Activated T-cell treated with anti-CD3 and anti-CD28 coated beads, Interleukin-2, amount 50 U/mL, for 48 hours (primary cell): ENCODE results near the gene MIXL1.
"Not testable (repeated sequence)": the region's sequence is repeated elsewhere in the genome, so short reads cannot be mapped to it uniquely, and the experiment has no call there.

Experiments
- DNase-seq, 2 experiments: peaks; one replicate each; pipeline ENCODE4 v3.0.0-alpha.2; 2020

MIXL1 gene

DNA sequence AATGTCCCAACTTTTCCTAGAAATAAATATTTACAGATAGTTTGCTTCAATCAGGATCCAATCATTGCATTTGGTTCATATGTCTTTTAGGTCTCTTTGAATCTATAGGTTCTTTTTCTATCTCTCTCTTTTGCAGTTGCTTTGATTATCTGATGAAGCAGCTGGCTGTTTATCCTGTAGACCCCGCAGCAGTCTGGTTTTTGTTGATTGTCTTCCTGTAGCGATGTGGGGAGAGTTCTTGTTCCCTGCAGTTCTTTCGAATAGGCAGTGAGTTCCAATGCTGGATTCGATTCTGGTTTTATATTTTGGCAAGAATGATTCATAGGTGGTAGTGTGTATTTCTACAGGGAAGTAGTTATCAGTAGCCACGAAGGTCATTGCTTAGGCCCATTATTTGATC is 7.4 kb upstream of the MIXL1 start:
- DNase-seq = no peak

DNA sequence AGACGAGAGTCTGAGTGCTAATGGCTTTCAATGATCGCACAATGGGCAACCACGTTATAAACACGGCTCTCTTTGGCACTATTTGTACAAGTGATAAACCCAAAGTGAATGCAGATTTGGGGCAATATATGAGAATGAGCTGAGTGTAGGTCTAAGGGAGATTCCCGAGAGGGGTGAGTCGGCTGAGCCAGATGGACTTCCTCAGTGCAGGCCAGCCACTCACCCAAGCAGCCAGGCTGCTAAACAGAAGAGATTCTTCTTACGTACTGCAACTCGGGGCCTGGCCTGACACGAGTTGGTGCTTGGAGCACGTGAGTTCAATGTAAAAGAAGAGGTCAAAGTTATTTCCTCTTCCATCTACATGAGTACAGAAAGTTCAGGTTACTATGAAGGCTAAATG is 6.2 kb upstream of the MIXL1 start:
- no peak for DNase-seq

DNA sequence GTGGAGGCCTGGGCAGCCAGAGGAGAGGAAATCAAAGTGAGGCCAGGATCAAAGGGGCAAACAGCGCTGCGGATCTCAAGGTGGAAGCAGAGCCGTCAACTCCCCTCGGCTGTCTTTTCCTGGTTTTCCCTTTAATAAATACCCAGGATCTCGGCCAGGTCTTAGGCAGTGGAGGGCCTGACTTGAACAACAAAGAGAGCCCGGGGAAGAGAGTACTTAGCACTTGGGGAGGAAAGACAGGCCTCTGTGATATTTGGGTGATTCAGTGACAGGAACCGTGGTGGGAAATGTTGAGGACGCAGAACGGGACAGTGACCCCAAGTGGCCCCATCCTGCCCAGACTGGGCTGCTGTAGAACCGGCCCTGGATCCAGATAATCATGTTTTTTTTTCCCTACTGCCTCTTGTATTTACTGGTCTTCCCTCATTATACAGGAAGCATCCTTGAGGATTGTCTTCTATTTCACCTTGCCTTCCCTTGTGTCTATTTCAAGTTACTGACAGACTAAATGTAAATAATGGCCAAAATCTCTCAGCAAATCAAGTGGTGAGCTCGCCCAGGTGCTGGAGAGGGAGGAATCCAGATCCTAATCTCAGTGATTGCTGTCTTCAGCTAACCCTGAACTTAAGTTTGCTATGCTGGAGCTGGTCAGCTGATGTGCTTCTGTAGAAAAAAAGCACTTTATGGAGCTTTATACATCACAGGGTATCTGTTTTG is 2.8 kb upstream of the MIXL1 start:
- no peak for DNase-seq

DNA sequence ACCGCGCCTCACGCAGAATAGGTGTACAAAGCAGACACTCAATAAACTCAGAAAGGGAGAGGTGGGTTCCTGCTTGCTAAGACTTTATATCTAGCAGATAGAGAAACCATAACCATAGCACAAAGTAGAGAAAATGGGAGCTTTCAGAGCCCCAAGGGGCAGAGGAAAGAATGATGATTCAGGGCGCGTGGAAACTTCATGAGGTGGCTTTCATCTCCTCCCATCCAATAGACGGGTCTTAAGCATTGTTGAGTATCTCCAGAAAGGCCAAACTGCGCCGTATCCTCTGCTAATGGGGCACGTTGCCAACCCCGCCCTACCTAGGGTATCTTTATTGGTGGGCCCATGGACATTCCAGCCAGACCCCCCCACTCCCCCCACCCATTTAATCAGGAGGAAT is 778 bp upstream of the MIXL1 start:
- DNase-seq = peak in 1 of 2 experiments; percentile 23

DNA sequence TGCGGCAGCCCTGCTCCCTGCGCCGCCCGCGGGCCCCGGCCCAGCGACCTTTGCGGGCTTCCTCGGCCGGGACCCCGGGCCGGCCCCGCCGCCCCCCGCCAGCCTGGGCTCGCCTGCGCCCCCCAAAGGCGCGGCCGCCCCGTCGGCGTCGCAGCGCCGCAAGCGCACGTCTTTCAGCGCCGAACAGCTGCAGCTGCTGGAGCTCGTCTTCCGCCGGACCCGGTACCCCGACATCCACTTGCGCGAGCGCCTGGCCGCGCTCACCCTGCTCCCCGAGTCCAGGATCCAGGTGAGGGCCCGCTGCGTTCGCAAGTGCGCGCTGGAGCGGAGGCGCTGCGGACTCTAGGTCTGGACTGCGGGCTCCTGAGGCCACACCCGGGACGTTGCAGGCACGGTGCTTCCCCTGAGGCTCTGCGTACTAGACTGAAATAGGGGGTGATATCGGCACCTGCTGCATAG is 351 bp downstream of the MIXL1 start:
- DNase-seq = peak; percentile 41 to 49

DNA sequence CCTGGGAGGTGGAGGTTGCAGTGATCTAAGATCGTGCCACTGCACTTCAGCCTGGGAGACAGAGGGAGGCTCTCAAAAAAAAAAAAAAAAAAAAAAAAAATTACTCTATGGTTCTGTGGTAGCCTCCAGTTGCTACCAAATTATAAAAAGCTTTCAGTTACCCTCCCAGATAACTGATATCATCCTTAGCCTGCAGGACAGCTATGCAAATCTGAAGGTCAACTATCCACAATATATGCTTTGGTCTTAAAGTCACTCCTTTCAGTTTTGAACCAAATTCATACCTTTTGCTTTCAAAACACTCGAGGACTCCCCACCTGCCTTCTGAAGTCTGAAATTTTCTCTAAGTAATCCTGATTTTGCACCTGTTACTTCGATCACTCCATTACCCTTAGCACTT is 3.1 kb downstream of the MIXL1 start:
- no peak for DNase-seq

DNA sequence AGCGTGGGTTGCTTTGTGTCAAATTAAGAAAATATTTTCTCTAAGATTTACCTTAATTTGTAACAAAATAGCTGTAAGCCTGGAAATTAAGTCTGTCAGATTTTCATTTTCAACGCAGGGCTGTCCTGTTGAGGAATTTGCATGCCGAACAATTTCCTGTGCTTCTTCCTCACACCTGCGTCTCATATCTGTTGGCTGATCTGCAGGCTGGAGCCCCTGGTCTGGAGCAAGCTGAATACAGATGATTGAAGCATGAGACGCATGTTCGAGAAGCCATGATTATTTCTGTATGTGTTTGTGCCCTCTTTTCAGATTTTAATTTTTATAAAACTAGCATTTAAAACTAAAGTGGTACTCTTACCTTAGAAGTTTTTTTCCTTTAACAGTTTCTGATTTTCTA is 9.8 kb downstream of the MIXL1 start:
- DNase-seq = no peak

DNA sequence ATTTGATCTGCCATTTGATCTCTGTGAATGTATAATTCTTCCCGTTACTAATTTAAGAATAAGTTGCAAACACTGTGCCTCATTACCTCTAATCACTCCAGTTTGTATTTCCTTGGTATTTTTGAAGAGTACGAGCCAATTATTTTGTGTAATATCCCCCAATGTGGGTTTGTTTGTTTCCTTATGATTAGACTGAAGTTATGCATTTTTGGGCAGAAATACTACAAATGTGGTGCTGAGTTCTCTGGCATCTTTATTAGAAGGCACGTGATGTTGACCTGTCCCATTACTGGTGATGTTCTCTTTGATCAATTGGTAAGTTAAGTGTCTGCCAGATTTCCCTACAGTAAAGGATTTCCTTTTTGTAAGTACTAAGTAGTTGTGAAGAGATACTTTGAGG is 10.3 kb downstream of the MIXL1 start:
- no peak for DNase-seq

DNA sequence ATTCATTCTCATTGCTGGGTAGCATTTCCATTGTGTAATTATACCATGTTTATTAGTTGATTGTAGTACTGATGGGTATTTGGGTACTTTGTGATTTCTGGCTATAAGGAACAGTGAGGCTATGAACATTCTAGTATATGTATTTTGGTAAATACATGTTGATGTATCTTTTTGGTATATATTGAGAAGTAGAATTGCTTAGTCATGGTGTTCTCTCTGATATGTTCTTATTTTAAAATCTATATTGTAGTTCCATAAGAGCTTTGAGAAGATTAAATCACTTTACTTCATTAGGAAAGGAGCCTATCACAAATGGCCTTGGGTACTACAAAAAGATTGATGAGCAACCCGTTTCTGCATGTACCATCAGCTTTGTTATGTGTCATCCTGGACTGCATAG is 13.4 kb downstream of the MIXL1 start:
- no peak for DNase-seq

DNA sequence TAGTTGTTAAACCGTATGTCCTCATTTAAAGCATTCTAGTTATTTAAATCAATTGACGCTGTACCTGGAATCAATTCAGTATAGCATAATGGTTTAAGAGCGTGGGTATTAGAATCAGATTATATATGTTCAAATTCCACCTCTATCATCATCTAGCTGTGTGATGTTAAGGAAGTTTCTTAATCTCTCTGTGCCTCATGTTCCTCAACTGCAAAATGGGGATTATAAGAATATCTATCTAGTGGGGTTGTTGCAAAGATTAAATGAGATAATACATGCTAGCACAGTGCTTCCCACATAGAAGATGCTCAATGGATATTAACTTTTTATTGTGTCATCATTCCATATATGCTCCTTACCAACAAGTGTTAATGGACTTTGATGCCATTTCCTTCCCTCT is 16.0 kb downstream of the MIXL1 start:
- no peak for DNase-seq

DNA sequence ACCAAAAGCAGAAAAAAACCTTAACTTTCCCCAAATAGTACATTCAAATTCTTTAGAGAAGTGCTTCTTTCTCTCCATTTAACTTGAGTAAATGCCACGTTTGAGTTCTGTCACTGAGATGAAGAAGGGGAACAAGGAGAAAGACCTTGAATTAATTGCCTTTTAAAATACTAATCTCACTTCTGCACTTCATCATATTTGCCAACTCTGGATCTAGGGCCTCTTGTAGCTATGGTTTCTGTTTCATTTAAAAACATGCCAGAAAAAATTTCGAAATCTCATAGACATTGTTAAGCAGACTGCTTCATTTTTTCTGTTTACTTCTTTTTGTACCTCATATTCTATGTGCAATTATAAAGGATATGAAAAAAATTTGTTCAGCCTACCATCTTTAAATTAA is 24.6 kb downstream of the MIXL1 start:
- DNase-seq = no peak

DNA sequence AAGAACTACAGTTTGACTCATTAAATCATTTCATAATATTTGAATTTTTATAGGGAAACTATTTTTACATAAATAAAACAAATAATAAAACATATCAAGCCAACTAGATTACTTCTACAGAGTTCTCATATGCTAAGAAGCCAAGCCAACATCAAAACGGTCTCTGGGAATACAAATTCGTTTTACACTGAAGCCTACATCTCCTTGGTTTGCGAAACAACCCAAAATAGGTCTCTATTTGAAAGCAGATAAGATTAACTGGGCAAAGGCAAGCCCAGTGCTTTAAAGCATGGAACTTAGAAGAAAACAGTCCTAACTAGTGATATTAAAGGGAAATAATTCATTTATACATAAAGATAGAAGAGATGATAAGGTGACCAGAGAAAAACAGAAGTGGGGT is 25.3 kb downstream of the MIXL1 start:
- DNase-seq = no peak

DNA sequence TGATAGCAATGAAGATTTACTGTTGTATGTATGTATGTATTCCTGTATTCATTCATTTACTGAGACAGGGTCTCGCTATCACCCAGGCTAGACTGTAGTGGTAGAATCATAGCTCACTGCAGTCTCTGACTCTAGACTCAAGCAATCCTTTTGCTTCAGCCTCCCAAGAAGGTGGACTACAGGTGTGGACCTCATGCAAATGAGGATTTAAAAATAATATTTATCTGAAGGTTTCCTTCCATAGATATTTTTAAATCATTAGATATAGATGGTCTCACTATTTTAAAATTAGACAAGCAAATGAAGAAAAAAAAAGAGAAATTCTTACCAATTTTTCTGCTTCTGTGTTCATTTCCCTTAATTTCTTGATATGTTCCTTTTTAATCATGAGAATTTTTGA is 27.0 kb downstream of the MIXL1 start:
- no peak for DNase-seq

DNA sequence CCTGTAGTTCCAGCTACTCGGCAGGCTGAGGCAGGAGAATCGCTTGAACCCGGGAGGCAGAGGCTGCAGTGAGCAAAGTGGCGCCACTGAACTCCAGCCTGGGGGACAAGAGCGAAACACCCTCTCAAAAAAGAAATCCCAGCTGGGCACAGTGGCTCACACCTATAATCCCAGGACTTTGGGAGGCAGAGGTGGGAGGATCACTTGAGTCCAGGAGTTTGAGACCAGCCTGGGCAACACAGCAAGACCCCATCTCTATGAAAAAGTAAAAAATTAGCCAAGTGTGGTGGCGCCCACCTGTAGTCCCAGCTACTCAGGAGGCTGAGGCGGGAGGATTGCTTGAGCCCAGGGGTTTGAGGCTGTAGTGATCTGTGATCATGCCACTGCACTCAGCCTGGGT is 29.4 kb downstream of the MIXL1 start:
- DNase-seq = not testable (repeated sequence)

DNA sequence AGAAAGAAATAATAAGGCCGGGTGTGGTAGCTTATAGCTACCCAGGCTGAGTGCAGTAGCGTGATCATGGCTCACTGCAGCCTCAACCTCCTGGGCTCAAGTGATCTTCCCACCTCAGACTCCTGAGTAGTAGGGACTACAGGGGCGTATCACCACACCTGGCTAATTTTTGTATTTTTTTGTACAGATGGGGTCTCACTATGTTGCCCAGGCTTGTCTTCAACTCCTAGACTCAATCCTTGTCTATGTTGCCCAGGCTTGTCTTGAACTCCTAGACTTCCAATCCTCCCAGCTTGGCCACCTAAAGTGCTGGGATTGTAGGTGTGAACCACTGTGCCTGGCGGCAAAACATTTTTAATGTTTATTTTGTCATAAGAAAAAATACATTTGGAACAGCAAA is 30.5 kb downstream of the MIXL1 start:
- DNase-seq = no peak

DNA sequence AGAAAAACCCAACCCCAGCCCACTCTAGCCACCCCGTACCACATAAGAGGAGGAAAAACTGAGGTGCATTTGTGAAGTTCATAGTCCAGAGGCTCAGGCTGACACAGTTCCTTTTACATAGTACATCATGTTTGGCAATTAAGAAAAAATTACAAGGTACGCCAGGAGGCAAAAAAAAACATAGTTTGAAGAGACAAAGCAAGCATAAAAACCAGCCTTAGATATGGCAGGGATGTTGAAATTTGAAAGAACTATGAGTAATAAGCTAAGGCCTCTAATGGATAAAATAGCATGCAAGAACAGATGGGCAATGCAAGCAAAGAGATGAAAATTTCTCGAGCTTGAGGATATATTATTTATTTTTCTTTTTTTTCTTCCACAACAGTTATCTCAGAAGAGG is 31.9 kb downstream of the MIXL1 start:
- DNase-seq = no peak

DNA sequence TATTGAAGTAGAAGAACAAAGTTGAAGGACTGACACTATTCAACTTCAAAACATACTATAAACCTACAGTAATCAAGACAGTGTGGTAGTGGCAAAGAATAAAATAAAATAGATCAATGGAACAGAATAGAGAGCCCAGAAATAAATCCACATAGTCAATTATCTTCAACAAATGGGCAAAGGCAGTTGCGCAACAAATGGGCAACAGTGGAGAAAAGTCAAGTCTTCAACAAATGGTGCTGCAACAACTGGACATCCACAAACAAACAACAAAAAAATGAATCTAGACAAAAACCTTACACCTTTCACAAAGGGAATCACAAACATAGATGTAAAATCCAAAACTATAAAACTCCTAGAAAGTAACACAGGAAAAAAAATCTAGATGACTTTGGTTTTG is 38.4 kb downstream of the MIXL1 start:
- no peak for DNase-seq

DNA sequence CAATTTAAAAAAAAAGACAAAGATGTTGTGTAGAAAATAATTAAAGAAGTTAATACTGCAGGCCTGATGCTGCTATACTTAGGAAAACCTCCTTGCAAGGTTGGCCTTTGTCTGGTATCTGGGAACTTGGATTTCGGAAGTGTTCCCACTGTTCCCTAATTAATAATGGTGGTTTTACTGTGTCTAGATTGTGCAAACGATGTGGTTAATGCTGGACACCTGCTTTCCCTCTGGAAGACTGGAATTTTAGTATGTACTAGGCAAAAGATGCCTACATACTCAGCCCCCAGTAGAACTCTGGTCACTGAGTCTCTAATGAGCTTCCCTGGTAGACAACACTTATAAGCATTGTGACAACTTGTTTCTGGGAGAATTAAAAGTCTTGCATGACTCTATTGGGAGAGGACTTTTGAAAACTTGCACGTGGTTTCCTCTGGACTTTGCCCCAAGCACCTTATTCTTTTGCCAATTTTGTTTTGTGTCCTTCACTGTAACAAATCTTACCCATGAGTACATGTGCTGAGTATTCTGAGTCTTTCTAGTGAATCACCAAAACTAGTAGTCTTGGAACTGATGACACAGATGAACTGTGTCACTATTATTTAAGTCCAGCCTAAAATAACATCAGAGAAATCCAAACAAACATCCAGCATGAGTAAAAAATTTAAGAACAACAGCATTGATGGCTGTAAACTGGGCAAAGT is 45.1 kb downstream of the MIXL1 start:
- DNase-seq = no peak

DNA sequence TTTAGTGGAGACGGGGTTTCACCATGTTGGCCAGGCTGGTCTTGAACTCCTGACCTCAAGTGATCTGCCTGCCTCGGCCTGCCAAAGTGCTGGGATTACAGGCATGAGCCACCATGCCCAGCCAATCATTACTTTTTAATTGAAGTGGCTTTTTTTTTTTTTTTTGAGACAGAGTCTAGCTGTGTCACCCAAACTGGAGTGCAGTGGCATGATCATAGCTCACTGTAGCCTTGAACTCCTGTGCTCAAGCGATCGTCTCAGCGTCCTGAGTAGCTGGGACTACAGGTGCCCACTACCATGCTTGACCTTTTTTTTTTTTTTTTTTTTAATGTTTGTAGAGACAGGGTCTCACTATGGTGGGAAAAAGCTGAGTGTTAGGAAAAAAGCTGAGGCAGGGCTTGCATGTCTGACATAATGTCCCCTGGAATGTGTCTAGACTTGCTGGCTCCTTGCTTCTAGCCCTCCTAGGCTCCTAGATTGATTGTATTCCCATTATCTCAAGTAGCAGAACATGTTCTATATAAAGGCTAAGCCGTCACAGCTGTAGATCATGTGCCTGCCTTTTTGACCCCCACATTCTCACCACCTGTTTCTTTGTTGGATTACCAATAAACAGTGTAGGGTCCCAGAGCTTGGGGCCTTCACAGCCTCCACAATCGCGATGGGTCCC is 48.9 kb downstream of the MIXL1 start:
- DNase-seq = not testable (repeated sequence)

DNA sequence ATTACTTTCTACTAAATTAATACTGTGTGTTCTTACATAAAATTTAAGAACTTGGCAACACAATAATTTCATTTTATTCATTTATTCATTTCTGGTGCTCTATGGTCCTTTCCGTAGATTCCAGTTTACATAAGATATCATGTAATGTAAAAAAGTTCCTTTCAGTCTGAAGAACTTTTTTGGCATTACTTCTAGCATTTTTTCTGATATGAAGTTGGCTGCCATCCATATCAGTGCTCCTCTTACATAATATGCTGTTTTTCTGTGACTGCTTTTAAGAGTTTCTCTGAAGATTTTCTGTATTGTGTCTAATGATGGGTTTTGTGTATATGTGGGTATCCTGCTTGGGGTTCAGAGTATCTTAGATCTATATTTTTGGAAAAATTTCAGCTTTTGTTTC is 50.7 kb downstream of the MIXL1 start:
- DNase-seq = no peak

DNA sequence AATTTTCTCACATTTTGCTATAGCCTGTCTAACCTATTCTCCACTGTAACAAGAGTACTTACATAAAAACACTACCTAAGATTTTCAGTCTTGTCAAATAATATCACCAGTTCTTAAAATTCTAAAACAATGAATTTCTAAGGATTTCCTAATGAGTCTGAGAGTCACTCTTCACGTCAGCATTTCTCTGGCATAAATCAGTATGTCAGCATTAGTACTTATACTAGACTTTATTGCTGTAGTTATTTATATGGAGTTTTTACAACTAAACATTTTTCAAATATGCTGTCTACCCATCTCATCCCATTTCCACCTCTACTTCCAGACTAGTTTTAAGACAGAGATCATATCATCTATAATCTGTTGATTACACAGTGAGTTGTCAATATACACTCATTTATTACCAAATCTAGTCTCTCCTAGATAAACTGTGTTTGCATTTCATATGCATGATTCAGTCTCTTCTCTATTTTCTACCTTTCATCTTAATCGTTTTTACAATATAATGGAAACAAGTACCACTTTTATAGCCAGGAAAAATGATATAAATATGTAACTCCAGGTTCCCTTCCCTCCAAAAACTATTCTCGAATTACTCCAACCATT is 52.7 kb downstream of the MIXL1 start:
- DNase-seq = no peak
